Smooth muscle cell (in vitro differentiated cells): Measurements from ENCODE around the gene SMIM14. TPM values are rescaled to one million over a fixed set of nuclear protein-coding genes. Genes with fewer than 3 reads are reported as not detected.

Source experiments
- DNase-seq: peaks from one replicate; lab custom pipeline; 2025; ENCODE audit not compliant: unreplicated experiment; lab: John Stamatoyannopoulos, UW
- H2AFZ ChIP-seq: fragments of 200-600 bp; sonication (generic); 2 replicates; pipeline ENCODE4 v1.6.0; 2016; ENCODE audit warnings: antibody characterized with exemption, low read depth, mild to moderate bottlenecking
- H3F3A ChIP-seq: fragments of 200-600 bp; sonication (generic); 2 replicates; pipeline ENCODE4 v1.6.0; 2017; ENCODE audit warnings: antibody characterized with exemption, low read depth
- H3K27ac ChIP-seq: fragments of 200-600 bp; sonication (generic); 2 replicates; pipeline ENCODE4 v1.5.1; 2016; ENCODE audit warnings: low read depth, mild to moderate bottlenecking
- H3K27me3 ChIP-seq: fragments of 200-600 bp; sonication (generic); 2 replicates; pipeline ENCODE4 v1.6.1; 2016; ENCODE audit warnings: low read depth, mild to moderate bottlenecking
- H3K36me3 ChIP-seq: fragments of 200-600 bp; sonication (generic); 2 replicates; pipeline ENCODE4 v1.5.1; 2016; ENCODE audit warnings: low read depth
- H3K4me1 ChIP-seq: fragments of 200-600 bp; sonication (generic); 2 replicates; pipeline ENCODE4 v1.5.1; 2016; ENCODE audit warnings: low read depth
- H3K4me2 ChIP-seq: fragments of 200-600 bp; sonication (generic); 2 replicates; pipeline ENCODE4 v1.6.0; 2016; ENCODE audit warnings: mild to moderate bottlenecking
- H3K4me3 ChIP-seq: fragments of 200-600 bp; sonication (generic); 2 replicates; pipeline ENCODE4 v1.5.1; 2016; ENCODE audit warnings: mild to moderate bottlenecking
- H3K79me2 ChIP-seq: fragments of 200-600 bp; sonication (generic); 2 replicates; pipeline ENCODE4 v1.6.0; 2016; ENCODE audit warnings: low read depth, mild to moderate bottlenecking
- H3K9ac ChIP-seq: fragments of 200-600 bp; sonication (generic); 2 replicates; pipeline ENCODE4 v1.6.0; 2016; ENCODE audit warnings: low read depth
- H3K9me3 ChIP-seq: fragments of 200-600 bp; sonication (generic); replicated peaks from 2 replicates; pipeline ENCODE4 v1.5.1; 2016; ENCODE audit warnings: low read depth
- H4K20me1 ChIP-seq: fragments of 200-600 bp; sonication (generic); 2 replicates; pipeline ENCODE4 v1.6.0; 2016; ENCODE audit warnings: low read depth
- CTCF ChIP-seq: fragments of 200-600 bp; sonication (generic); IDR thresholded peaks from 2 replicates; pipeline ENCODE4 v1.5.1; 2017; ENCODE audit warnings: borderline replicate concordance, mild to moderate bottlenecking, antibody characterized with exemption; ENCODE audit not compliant: insufficient read depth, poor library complexity, severe bottlenecking
- WGBS: methylation state at CpG from one replicate; pipeline ENCODE4 v1.1.7; 2016; ENCODE audit warnings: low lambda C conversion rate; 5-methylcytosine and 5-hydroxymethylcytosine counted together
- polyA plus RNA-seq: library from polyadenylated mRNA; unstranded; fragments of >200 nt; fragmentation: Nextera tagmentation; extraction: Ambion mirVana; gene quantifications from 2 replicates; pipeline ENCODE4 v1.2.1, GENCODE V29; 2016
- total RNA-seq: library from RNA; depleted of rRNA; stranded (reverse); fragments of >200 nt; gene quantifications from 2 replicates; pipeline ENCODE4 v1.2.3, GENCODE V29; 2014

Gene SMIM14
- total and polyA plus RNA-seq, 2 experiments from 2014 or later = 45.0 to 47.4 TPM

DNA sequence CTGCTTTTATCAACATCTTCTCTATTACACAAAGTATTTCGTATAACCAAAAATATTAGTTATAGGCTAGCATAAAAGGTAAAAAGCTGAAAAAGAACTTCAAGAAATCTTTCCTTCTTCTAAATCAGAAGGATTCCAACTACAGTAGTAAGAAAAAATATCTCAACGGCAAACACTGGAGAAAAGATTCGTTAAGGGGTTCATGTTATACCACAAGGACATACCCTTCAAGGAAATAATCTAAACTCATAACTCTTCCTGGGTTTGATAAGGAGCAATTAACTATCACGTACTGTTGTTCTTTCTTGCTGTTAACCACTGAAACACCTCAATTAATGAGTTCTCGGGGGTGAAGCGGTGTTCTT lies 1.5 kb downstream of the SMIM14 start:
- Histone ChIP-seq H3K9me3 (no peaks in the 10 kb centered on the region), H3F3A (no peaks in the 10 kb centered on the region), H3K27me3 (no peaks in the 10 kb centered on the region), H3K36me3 (no peaks in the 10 kb centered on the region), H2AFZ (peak overlapping the region; percentile 50), H3K9ac (peak overlapping the region; percentile 95), H3K79me2 (peaks cover 43% of the 10 kb centered on the region), H4K20me1 (no peaks in the 10 kb centered on the region), H3K4me3 (peak overlapping the region; percentile 85), H3K4me2 (peak overlapping the region; percentile 87), H3K27ac (peak overlapping the region; percentile 98), H3K4me1 (peaks cover 15% of the 10 kb centered on the region)
- no peak for TF ChIP-seq CTCF
- no peak for DNase-seq
- 10% methylated on average over 6 of the region's 6 CpGs for WGBS

DNA sequence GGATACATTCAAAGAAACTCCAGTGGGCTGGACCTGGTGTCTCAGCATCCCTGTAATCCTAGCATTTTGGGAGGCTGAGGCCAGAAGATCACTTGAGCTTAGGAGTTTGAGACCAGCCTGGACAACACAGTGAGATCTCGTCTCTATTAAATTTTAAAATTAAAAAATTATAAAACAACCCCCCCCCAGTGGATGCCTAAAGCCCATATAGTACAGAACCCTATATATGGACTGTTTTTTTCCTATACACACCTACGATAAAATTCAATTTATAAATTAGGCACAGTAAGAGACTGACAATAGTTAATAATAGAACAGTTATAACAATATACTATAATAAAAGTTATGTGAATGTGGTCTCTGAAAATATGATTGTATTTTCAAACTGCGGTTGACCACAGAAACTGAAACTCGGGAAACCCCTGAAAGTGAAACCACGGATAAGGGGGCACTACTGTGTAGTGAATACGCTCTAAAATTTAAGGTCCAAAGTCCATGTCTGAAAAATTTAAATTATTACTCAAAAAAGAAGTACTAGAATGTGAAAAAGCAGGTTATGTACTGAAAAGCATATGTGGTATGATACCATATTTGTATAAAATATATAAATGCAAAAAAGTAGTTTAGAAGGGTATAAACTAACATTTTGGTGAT lies 2.0 kb downstream of the SMIM14 start:
- H3K27me3 ChIP-seq = no peaks in the 10 kb centered on the region
- no peak for DNase-seq
- peak overlapping the region; percentile 50 for H2AFZ ChIP-seq
- no peaks in the 10 kb centered on the region for H3K9me3 ChIP-seq
- peaks cover 15% of the 10 kb centered on the region for H3K4me1 ChIP-seq
- H3K79me2 ChIP-seq = peaks cover 45% of the 10 kb centered on the region
- H3K27ac ChIP-seq = peak overlapping the region; percentile 98
- H4K20me1 ChIP-seq = no peaks in the 10 kb centered on the region
- no peaks in the 10 kb centered on the region for H3K36me3 ChIP-seq
- peak overlapping the region; percentile 87 for H3K4me2 ChIP-seq
- peak overlapping the region; percentile 95 for H3K9ac ChIP-seq
- H3F3A ChIP-seq = no peaks in the 10 kb centered on the region
- WGBS = 71% methylated on average over 6 of the region's 6 CpGs
- no peak for TF ChIP-seq CTCF
- peak overlapping the region; percentile 85 for H3K4me3 ChIP-seq

DNA sequence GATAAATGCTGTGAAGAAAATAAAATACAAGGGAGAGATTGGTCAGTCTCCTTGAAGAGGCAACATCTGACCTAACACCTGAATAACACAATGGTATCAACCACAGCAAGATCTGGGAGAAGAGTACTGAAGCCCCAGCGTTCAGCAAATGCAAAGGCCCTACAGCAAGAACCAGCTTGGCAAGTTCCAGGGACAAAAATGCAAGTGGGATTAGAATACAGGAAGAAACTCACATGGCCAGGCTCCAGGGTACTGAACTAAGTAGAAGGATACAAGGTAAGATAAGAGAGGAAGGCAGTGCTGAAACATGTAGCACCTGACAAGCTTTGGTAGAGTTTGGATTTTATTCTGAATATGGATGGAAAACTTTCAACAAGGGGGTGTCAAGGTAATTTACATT lies 3.6 kb downstream of the SMIM14 start:
- Histone ChIP-seq H3K27me3 (no peaks in the 10 kb centered on the region), H3K36me3 (no peaks in the 10 kb centered on the region), H3K4me2 (peak overlapping the region; percentile 3), H3K4me1 (peaks cover 11% of the 10 kb centered on the region), H3K9me3 (no peaks in the 10 kb centered on the region), H4K20me1 (no peaks in the 10 kb centered on the region), H3K4me3 (no peak overlapping the region), H3K9ac (no peak overlapping the region), H2AFZ (no peak overlapping the region), H3F3A (no peaks in the 10 kb centered on the region), H3K27ac (no peak overlapping the region), H3K79me2 (peaks cover 47% of the 10 kb centered on the region)
- 11% methylated on average over 1 of the region's 1 CpG for WGBS
- no peak for TF ChIP-seq CTCF
- no peak for DNase-seq

DNA sequence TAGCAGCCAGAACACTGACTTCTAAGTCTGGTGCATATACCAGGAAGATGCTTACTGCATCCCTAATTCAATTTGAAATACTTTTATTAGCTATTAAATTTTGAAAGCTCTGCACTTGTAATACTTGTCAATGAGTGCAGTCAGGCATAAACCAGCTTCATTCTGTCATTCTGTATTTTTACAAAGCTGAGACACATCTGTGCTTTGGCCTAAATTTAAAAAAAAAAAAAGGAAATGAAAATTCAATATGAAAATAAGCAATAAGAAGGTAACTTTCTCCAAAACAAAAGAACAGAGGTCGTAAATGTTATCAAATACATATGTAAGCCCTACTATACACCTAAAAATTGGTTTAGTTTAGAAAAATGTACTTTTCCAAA lies 7.0 kb downstream of the SMIM14 start:
- no peaks in the 10 kb centered on the region for H4K20me1 ChIP-seq
- no peaks in the 10 kb centered on the region for H3K9me3 ChIP-seq
- no peak overlapping the region for H3K9ac ChIP-seq
- no peaks in the 10 kb centered on the region for H3F3A ChIP-seq
- peaks cover 5% of the 10 kb centered on the region for H3K4me1 ChIP-seq
- no peak overlapping the region for H3K4me2 ChIP-seq
- TF ChIP-seq CTCF = no peak
- no peaks in the 10 kb centered on the region for H3K27me3 ChIP-seq
- no peak overlapping the region for H2AFZ ChIP-seq
- H3K27ac ChIP-seq = no peak overlapping the region
- H3K4me3 ChIP-seq = no peak overlapping the region
- 100% methylated on average over 1 of the region's 1 CpG for WGBS
- no peak for DNase-seq
- peaks cover 43% of the 10 kb centered on the region for H3K79me2 ChIP-seq
- H3K36me3 ChIP-seq = no peaks in the 10 kb centered on the region
